HEK293T (cell line): ENCODE measurements around the gene AHNAK2.

Source experiments
- BHLHE40 ChIP-seq: fragments of 450-650 bp; IDR thresholded peaks from 2 replicates; pipeline ENCODE4 v1.6.1; 2016; ENCODE audit warnings: mild to moderate bottlenecking, moderate library complexity, borderline replicate concordance
- FOXK2 ChIP-seq: fragments of 450-650 bp; IDR thresholded peaks from 2 replicates; pipeline ENCODE4 v1.6.1; 2016; ENCODE audit warnings: mild to moderate bottlenecking
- LEF1 ChIP-seq: fragments of 450-650 bp; IDR thresholded peaks from 2 replicates; pipeline ENCODE4 v1.6.1; 2017; ENCODE audit warnings: mild to moderate bottlenecking, borderline replicate concordance
- SP1 ChIP-seq: fragments of 450-650 bp; IDR thresholded peaks from 2 replicates; pipeline ENCODE4 v1.6.1; 2017
- TF ChIP-seq, protein P1 (sequence below): fragments of 450-650 bp; IDR thresholded peaks from 2 replicates; pipeline ENCODE4 v1.6.1; 2016

DNA sequence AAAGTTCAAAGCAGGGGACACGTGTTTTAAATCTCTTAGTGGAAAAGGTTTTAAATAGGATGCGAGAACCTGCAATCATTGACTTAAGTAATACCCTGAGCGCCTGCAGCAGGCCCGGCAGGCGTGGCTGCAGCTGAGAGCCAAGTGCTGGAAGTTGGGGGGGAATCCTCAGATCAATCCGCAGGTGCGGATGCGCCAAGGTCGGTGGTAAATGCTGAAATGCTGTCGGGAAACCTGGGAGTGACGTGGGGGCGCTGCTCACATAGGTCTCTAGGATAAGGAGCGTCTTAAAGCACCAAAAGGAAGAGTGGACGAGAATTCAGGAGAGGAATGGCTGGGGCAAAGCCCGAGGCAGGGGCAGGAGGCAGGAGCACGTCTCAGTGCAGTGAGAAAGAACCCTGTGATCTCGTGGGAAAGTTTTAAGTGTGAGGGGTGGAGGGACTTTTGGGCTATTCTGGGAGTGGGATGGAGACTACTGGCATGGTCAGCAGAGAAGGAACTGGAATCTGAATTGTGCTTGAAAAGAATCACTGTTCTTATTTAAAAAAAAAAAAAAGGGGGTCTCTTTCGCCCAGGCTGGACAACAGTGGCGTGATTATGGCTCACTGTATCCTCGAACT lies 43.6 kb upstream of the AHNAK2 start:
- TF ChIP-seq BHLHE40: no peak
- TF ChIP-seq SP1: no peak
- TF ChIP-seq LEF1: no peak
- TF ChIP-seq, protein P1, sequence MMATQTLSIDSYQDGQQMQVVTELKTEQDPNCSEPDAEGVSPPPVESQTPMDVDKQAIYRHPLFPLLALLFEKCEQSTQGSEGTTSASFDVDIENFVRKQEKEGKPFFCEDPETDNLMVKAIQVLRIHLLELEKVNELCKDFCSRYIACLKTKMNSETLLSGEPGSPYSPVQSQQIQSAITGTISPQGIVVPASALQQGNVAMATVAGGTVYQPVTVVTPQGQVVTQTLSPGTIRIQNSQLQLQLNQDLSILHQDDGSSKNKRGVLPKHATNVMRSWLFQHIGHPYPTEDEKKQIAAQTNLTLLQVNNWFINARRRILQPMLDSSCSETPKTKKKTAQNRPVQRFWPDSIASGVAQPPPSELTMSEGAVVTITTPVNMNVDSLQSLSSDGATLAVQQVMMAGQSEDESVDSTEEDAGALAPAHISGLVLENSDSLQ: no peak
- no peak for TF ChIP-seq FOXK2
